ENCODE results near the gene ZFP82.

ZFP82 gene

GRCh38 chr19:36418287-36419001, at the start of gene ZFP82 (continued):
- TF ChIP-seq, protein P1, sequence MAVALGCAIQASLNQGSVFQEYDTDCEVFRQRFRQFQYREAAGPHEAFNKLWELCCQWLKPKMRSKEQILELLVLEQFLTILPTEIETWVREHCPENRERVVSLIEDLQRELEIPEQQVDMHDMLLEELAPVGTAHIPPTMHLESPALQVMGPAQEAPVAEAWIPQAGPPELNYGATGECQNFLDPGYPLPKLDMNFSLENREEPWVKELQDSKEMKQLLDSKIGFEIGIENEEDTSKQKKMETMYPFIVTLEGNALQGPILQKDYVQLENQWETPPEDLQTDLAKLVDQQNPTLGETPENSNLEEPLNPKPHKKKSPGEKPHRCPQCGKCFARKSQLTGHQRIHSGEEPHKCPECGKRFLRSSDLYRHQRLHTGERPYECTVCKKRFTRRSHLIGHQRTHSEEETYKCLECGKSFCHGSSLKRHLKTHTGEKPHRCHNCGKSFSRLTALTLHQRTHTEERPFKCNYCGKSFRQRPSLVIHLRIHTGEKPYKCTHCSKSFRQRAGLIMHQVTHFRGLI (tag by site-specific recombination; IDR thresholded peaks at IDR 0.05): peak; percentile 13; the same call in 1 of the 2 replicates
- TF ChIP-seq ZFP3 (tag by site-specific recombination; IDR thresholded peaks at IDR 0.05; ENCODE audit: low read depth) (no peak), ZNF19 (tag by site-specific recombination; IDR thresholded peaks at IDR 0.05; ENCODE audit: low read depth) (no peak), ZNF645 (tag by site-specific recombination; IDR thresholded peaks at IDR 0.05) (peak; percentile 71), ZNF624 (tag by site-specific recombination; IDR thresholded peaks at IDR 0.05) (no peak), ZNF692 (tag by site-specific recombination; IDR thresholded peaks at IDR 0.05) (peak; percentile 86), ZNF16 (tag by site-specific recombination; IDR thresholded peaks at IDR 0.05; ENCODE audit: low read depth) (0 out of 2 replicates have a peak, but pooled peaks have one; percentile 29), ZNF416 (tag by site-specific recombination; IDR thresholded peaks at IDR 0.05) (0 out of 2 replicates have a peak, but pooled peaks have one; percentile 18), SP7 (tag by site-specific recombination; IDR thresholded peaks at IDR 0.05) (peak; percentile 82), ZNF280C (tag by site-specific recombination; IDR thresholded peaks at IDR 0.05) (no peak), ZNF473 (tag by site-specific recombination; IDR thresholded peaks at IDR 0.05) (no peak), KLF17 (tag by site-specific recombination; IDR thresholded peaks at IDR 0.05) (peak; percentile 92), ZNF843 (tag by site-specific recombination; IDR thresholded peaks at IDR 0.05) (peak; percentile 62), ZNF426 (tag by site-specific recombination; IDR thresholded peaks at IDR 0.05) (no peak), ZNF214 (tag by site-specific recombination; IDR thresholded peaks at IDR 0.05; ENCODE audit: borderline replicate concordance) (no peak), ZNF707 (tag by site-specific recombination; IDR thresholded peaks at IDR 0.05) (0 out of 2 replicates have a peak, but pooled peaks have one; percentile 5), ZFP41 (tag by site-specific recombination; IDR thresholded peaks at IDR 0.05; ENCODE audit: borderline replicate concordance) (no peak), ZNF24 (tag by site-specific recombination; IDR thresholded peaks at IDR 0.05) (peak; percentile 24; the same call in 1 of the 2 replicates), ZNF677 (tag by site-specific recombination; IDR thresholded peaks at IDR 0.05) (no peak), ZNF132 (tag by site-specific recombination; IDR thresholded peaks at IDR 0.05; ENCODE audit: borderline replicate concordance) (no peak), ZIC2 (tag by site-specific recombination; IDR thresholded peaks at IDR 0.05) (peak; percentile 78), ZNF112 (tag by site-specific recombination; IDR thresholded peaks at IDR 0.05) (no peak), MZF1 (tag by site-specific recombination; IDR thresholded peaks at IDR 0.05; ENCODE audit: borderline replicate concordance) (no peak; the same call in 1 of the 2 replicates), INSM2 (tag by site-specific recombination; IDR thresholded peaks at IDR 0.05) (peak; percentile 88)
- TF ChIP-seq, protein P2, sequence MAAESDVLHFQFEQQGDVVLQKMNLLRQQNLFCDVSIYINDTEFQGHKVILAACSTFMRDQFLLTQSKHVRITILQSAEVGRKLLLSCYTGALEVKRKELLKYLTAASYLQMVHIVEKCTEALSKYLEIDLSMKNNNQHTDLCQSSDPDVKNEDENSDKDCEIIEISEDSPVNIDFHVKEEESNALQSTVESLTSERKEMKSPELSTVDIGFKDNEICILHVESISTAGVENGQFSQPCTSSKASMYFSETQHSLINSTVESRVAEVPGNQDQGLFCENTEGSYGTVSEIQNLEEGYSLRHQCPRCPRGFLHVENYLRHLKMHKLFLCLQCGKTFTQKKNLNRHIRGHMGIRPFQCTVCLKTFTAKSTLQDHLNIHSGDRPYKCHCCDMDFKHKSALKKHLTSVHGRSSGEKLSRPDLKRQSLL (tag by site-specific recombination; IDR thresholded peaks at IDR 0.05): peak; percentile 93
- TF ChIP-seq, protein P3, sequence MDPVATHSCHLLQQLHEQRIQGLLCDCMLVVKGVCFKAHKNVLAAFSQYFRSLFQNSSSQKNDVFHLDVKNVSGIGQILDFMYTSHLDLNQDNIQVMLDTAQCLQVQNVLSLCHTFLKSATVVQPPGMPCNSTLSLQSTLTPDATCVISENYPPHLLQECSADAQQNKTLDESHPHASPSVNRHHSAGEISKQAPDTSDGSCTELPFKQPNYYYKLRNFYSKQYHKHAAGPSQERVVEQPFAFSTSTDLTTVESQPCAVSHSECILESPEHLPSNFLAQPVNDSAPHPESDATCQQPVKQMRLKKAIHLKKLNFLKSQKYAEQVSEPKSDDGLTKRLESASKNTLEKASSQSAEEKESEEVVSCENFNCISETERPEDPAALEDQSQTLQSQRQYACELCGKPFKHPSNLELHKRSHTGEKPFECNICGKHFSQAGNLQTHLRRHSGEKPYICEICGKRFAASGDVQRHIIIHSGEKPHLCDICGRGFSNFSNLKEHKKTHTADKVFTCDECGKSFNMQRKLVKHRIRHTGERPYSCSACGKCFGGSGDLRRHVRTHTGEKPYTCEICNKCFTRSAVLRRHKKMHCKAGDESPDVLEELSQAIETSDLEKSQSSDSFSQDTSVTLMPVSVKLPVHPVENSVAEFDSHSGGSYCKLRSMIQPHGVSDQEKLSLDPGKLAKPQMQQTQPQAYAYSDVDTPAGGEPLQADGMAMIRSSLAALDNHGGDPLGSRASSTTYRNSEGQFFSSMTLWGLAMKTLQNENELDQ (tag by site-specific recombination; IDR thresholded peaks at IDR 0.05; ENCODE audit: low read depth): no peak

Data from HEK293 (cell line).